PC-3 (cell line): ENCODE data around the gene PLD1. TPM values are rescaled to one million over a fixed set of nuclear protein-coding genes. Genes with fewer than 3 reads are reported as not detected.

Experiments
- ATAC-seq: fragments of 200-7000 bp; cut with Tn5 transposase; 2 replicates; pipeline ENCODE4 v1.9.1; 2020; ENCODE audit warnings: mild to moderate bottlenecking, moderate library complexity
- BruUV-seq: library from RNA; stranded (reverse); fragments of 400-500 nt; replicated peaks from 2 replicates; lab custom pipeline; 2021; lab: Mats Ljungman, UMichigan
- CTCF ChIA-PET: fragments of 300-600 bp; sonication (Branson Sonifier 250); formaldehyde crosslinking; loops from one replicate; lab custom pipeline; 2022; ENCODE audit warnings: antibody characterized with exemption; lab: Charles Lee
- POLR2A ChIA-PET: fragments of 300-600 bp; sonication (Branson Sonifier 250); formaldehyde crosslinking; loops from one replicate; lab custom pipeline; 2022; ENCODE audit warnings: antibody characterized with exemption; ENCODE audit not compliant: unreplicated experiment; lab: Charles Lee
- DNase-seq: peaks from one replicate; pipeline ENCODE4 v3.0.0-alpha.2; 2015
- H2AFZ ChIP-seq: fragments of 300-600 bp; sonication (generic); 2 replicates; pipeline ENCODE4 v1.6.0; 2016; ENCODE audit warnings: antibody characterized with exemption, low read length
- H3F3A ChIP-seq: fragments of 300-600 bp; sonication (generic); one replicate; pipeline ENCODE4 v1.6.0; 2017; ENCODE audit warnings: antibody characterized with exemption, low read length, control low read depth, mild to moderate bottlenecking; ENCODE audit not compliant: unreplicated experiment
- H3K27ac ChIP-seq: fragments of 300-600 bp; sonication (generic); 2 replicates; pipeline ENCODE4 v1.5.1; 2016; ENCODE audit warnings: mild to moderate bottlenecking, low read length
- H3K27me3 ChIP-seq: fragments of 300-600 bp; sonication (generic); 2 replicates; pipeline ENCODE4 v1.6.1; 2016; ENCODE audit warnings: low read length, mixed read lengths
- H3K36me3 ChIP-seq: fragments of 300-600 bp; sonication (generic); 2 replicates; pipeline ENCODE4 v1.6.1; 2016; ENCODE audit warnings: low read depth, mixed run types, low read length, mixed read lengths
- H3K4me1 ChIP-seq: fragments of 300-600 bp; sonication (generic); 2 replicates; pipeline ENCODE4 v1.5.1; 2016; ENCODE audit warnings: low read length; ENCODE audit not compliant: insufficient read depth
- H3K4me2 ChIP-seq: fragments of 300-600 bp; sonication (generic); 2 replicates; pipeline ENCODE4 v1.6.0; 2016; ENCODE audit warnings: low read length
- H3K4me3 ChIP-seq: fragments of 300-600 bp; sonication (generic); 2 replicates; pipeline ENCODE4 v1.5.1; 2016; ENCODE audit warnings: mild to moderate bottlenecking, low read length, mixed read lengths
- H3K79me2 ChIP-seq: fragments of 300-600 bp; sonication (generic); 2 replicates; pipeline ENCODE4 v1.6.1; 2017; ENCODE audit warnings: low read length, mixed read lengths
- H3K9ac ChIP-seq: fragments of 300-600 bp; sonication (generic); 2 replicates; pipeline ENCODE4 v1.6.0; 2016; ENCODE audit warnings: mild to moderate bottlenecking, low read length
- H3K9me2 ChIP-seq: fragments of 300-600 bp; sonication (generic); replicated peaks from 2 replicates; pipeline ENCODE4 v1.6.1; 2016; ENCODE audit warnings: mixed run types, low read length, mixed read lengths
- H3K9me3 ChIP-seq: fragments of 300-600 bp; sonication (generic); 2 replicates; pipeline ENCODE4 v1.6.1; 2016; ENCODE audit warnings: low read length, mixed read lengths
- H4K20me1 ChIP-seq: fragments of 300-600 bp; sonication (generic); 2 replicates; pipeline ENCODE4 v1.6.1; 2016; ENCODE audit warnings: low read length, mixed read lengths
- CTCF ChIP-seq: fragments of 300-600 bp; sonication (generic); conservative IDR thresholded peaks from 2 replicates; pipeline ENCODE4 v1.5.1; 2017; ENCODE audit warnings: antibody characterized with exemption, low read depth, mild to moderate bottlenecking, low read length
- EZH2 ChIP-seq: fragments of 300-600 bp; sonication (generic); IDR thresholded peaks from one replicate; pipeline ENCODE4 v1.6.1; 2017; ENCODE audit warnings: antibody characterized with exemption, mild to moderate bottlenecking, low read length; ENCODE audit not compliant: unreplicated experiment
- EZH2phosphoT487 ChIP-seq: fragments of 300-600 bp; sonication (generic); IDR thresholded peaks from 2 replicates; pipeline ENCODE4 v1.6.1; 2018; ENCODE audit warnings: mild to moderate bottlenecking, antibody characterized with exemption, low read length, borderline replicate concordance
- intact Hi-C: fragments of 100-400 bp; cut with micrococcal nuclease; formaldehyde crosslinking; loops from 2 replicates; pipeline ENCODE4 v1.9.0; 2023
- total RNA-seq: library from RNA; depleted of rRNA; stranded (reverse); fragments of >200 nt; gene quantifications from 2 replicates; pipeline ENCODE4 v1.2.3, GENCODE V29; 2014

The PLD1 gene
- total RNA-seq, 1 experiment from 2014 or later: 7.3 TPM

- no peak overlapping the region for H3K9ac ChIP-seq
- no peak overlapping the region for H3K4me3 ChIP-seq
- H2AFZ ChIP-seq: no peak overlapping the region
- H3K27ac ChIP-seq: no peak overlapping the region
- H3K9me3 ChIP-seq: 0 out of 2 replicates have a peak, but pooled peaks cover 3% of the 10 kb centered on the region
- intact Hi-C loops: no loop called here
- CTCF ChIA-PET: no interaction called here
- no peaks in the 10 kb centered on the region for H3F3A ChIP-seq
- DNase-seq (no peak), ATAC-seq (no peak)
- no peaks in the 10 kb centered on the region for H3K36me3 ChIP-seq
- POLR2A ChIA-PET: no interaction called here
- no peaks in the 10 kb centered on the region for H4K20me1 ChIP-seq
- no peak overlapping the region for H3K4me2 ChIP-seq
- no TSS peak for BruUV-seq
- no peaks in the 10 kb centered on the region for H3K79me2 ChIP-seq
- TF ChIP-seq EZH2 (no peak), EZH2phosphoT487 (no peak), CTCF (no peak)
- H3K4me1 ChIP-seq: no peaks in the 10 kb centered on the region
- no peaks in the 10 kb centered on the region for H3K27me3 ChIP-seq
- H3K9me2 ChIP-seq: no peaks in the 10 kb centered on the region
Observed at GRCh38 chr3:171710359-171710758, 99.9 kb downstream of the PLD1 start.

- BruUV-seq: no TSS peak
- H3K79me2 ChIP-seq: no peaks in the 10 kb centered on the region
- TF ChIP-seq CTCF (no peak), EZH2phosphoT487 (no peak), EZH2 (no peak)
- ChIA-PET POLR2A (no interaction called here), CTCF (interaction anchor here (1.2 kb wide), 1 partner anchor 67 kb away, joined by 3 read pairs; no protein-coding TSS in a partner anchor)
- H3K4me3 ChIP-seq: no peak overlapping the region
- H2AFZ ChIP-seq: no peak overlapping the region
- no peaks in the 10 kb centered on the region for H3K27me3 ChIP-seq
- DNase-seq (no peak), ATAC-seq (no peak)
- H3K9ac ChIP-seq: no peak overlapping the region
- H4K20me1 ChIP-seq: no peaks in the 10 kb centered on the region
- H3F3A ChIP-seq: no peaks in the 10 kb centered on the region
- no peaks in the 10 kb centered on the region for H3K9me2 ChIP-seq
- H3K9me3 ChIP-seq: no peaks in the 10 kb centered on the region
- H3K27ac ChIP-seq: no peak overlapping the region
- H3K4me2 ChIP-seq: no peak overlapping the region
- no peaks in the 10 kb centered on the region for H3K4me1 ChIP-seq
- H3K36me3 ChIP-seq: no peaks in the 10 kb centered on the region
- intact Hi-C loops: loop anchor here (1.0 to 10.0 kb wide), 4 partner anchors 66 to 640 kb away; no protein-coding TSS in a partner anchor
Observed at GRCh38 chr3:171704814-171705213, 105.5 kb downstream of the PLD1 start.

- H3K4me1 ChIP-seq: no peaks in the 10 kb centered on the region
- no peaks in the 10 kb centered on the region for H3K9me2 ChIP-seq
- 0 out of 2 replicates have a peak overlapping the region, but pooled peaks have one; percentile 3 for H2AFZ ChIP-seq
- no peak overlapping the region for H3K9ac ChIP-seq
- H3K4me3 ChIP-seq: no peak overlapping the region
- DNase-seq (peak; percentile 76), ATAC-seq (peak; percentile 96)
- H4K20me1 ChIP-seq: no peaks in the 10 kb centered on the region
- H3K36me3 ChIP-seq: no peaks in the 10 kb centered on the region
- H3F3A ChIP-seq: no peaks in the 10 kb centered on the region
- no peak overlapping the region for H3K4me2 ChIP-seq
- intact Hi-C loops: loop anchor here (1.0 to 10.0 kb wide), 4 partner anchors 67 to 641 kb away; no protein-coding TSS in a partner anchor
- no peak overlapping the region for H3K27ac ChIP-seq
- TF ChIP-seq CTCF (peak; percentile 89), EZH2 (no peak)
- H3K9me3 ChIP-seq: no peaks in the 10 kb centered on the region
- H3K79me2 ChIP-seq: no peaks in the 10 kb centered on the region
- POLR2A ChIA-PET: no interaction called here
- BruUV-seq: no TSS peak
- CTCF ChIA-PET: interaction anchor here (0.6 to 0.7 kb wide), 2 partner anchors 69 to 126 kb away, joined by 3 read pairs; no protein-coding TSS in a partner anchor
- no peaks in the 10 kb centered on the region for H3K27me3 ChIP-seq
Observed at GRCh38 chr3:171704002-171704401, 106.3 kb downstream of the PLD1 start.
